IMR-90 (cell line): ENCODE data around the gene COPA. TPM values are rescaled to one million over a fixed set of nuclear protein-coding genes. Genes with fewer than 3 reads are reported as not detected.

ENCODE experiments used
- ATAC-seq: fragments of 200-7000 bp; cut with Tn5 transposase; 2 replicates; pipeline ENCODE4 v1.9.1; 2020; ENCODE audit warnings: low read depth, mild to moderate bottlenecking, moderate library complexity
- BruUV-seq: library from RNA; stranded (reverse); fragments of 400-500 nt; replicated peaks from 2 replicates; lab custom pipeline; 2021; lab: Mats Ljungman, UMichigan
- CTCF ChIA-PET: fragments of 300-600 bp; formaldehyde crosslinking; extraction: SDS; loops from one replicate; lab custom pipeline; 2021; ENCODE audit warnings: antibody characterized with exemption; lab: Yijun Ruan, JAX
- POLR2A ChIA-PET: fragments of 300-600 bp; sonication (Branson Sonifier 250); formaldehyde crosslinking; loops from one replicate; lab custom pipeline; 2022; ENCODE audit warnings: antibody characterized with exemption; ENCODE audit not compliant: unreplicated experiment; lab: Charles Lee
- DNase-seq: peaks from one replicate; pipeline ENCODE4 v3.0.0; 2013
- H2AFZ ChIP-seq: replicated peaks from 2 replicates; pipeline ENCODE3; 2013; ENCODE audit warnings: low read length, mild to moderate bottlenecking; ENCODE audit not compliant: poor library complexity
- H2AK5ac ChIP-seq: 2 replicates; pipeline ENCODE4 v1.6.1; 2013; ENCODE audit warnings: low read depth, low read length, inconsistent platforms
- H2AK9ac ChIP-seq: replicated peaks from 2 replicates; pipeline ENCODE3; 2013; ENCODE audit warnings: mild to moderate bottlenecking, low read depth, low read length, moderate library complexity; ENCODE audit not compliant: poor library complexity
- H2BK120ac ChIP-seq: 2 replicates; pipeline ENCODE4 v1.6.1; 2013; ENCODE audit warnings: low read depth, low read length, inconsistent platforms
- H2BK15ac ChIP-seq: 3 replicates; pipeline ENCODE4 v1.6.1; 2013; ENCODE audit warnings: low read depth, low read length, inconsistent platforms
- H2BK20ac ChIP-seq: 2 replicates; pipeline ENCODE4 v1.6.1; 2013; ENCODE audit warnings: low read depth, mild to moderate bottlenecking, inconsistent platforms, low read length, moderate library complexity
- H2BK5ac ChIP-seq: 2 replicates; pipeline ENCODE4 v1.6.1; 2013; ENCODE audit warnings: mild to moderate bottlenecking, low read depth, low read length, inconsistent platforms; ENCODE audit not compliant: poor library complexity, severe bottlenecking
- H3K14ac ChIP-seq: replicated peaks from 2 replicates; pipeline ENCODE4 v1.6.1; 2013; ENCODE audit warnings: low read depth, low read length, inconsistent platforms
- H3K18ac ChIP-seq: 2 replicates; pipeline ENCODE4 v1.6.1; 2013; ENCODE audit warnings: low read depth, low read length, control low read depth
- H3K23ac ChIP-seq: 2 replicates; pipeline ENCODE4 v1.6.1; 2013; ENCODE audit warnings: low read depth, low read length, inconsistent platforms
- H3K27ac ChIP-seq: 2 replicates; pipeline ENCODE4 v1.5.1; 2013; ENCODE audit warnings: mild to moderate bottlenecking, control low read depth, low read length; ENCODE audit not compliant: insufficient read depth
- H3K27me3 ChIP-seq: 2 replicates; pipeline ENCODE4 v1.6.1; 2013; ENCODE audit warnings: low read length; ENCODE audit not compliant: control insufficient read depth, insufficient read depth
- H3K36me3 ChIP-seq: 2 replicates; pipeline ENCODE4 v1.6.1; 2013; ENCODE audit warnings: low read length, mixed read lengths; ENCODE audit not compliant: control insufficient read depth, insufficient read depth
- H3K4ac ChIP-seq: 2 replicates; pipeline ENCODE4 v1.6.1; 2013; ENCODE audit warnings: low read depth, low read length, inconsistent platforms
- H3K4me1 ChIP-seq: 2 replicates; pipeline ENCODE4 v1.6.1; 2013; ENCODE audit warnings: low read length, mixed read lengths; ENCODE audit not compliant: control insufficient read depth, insufficient read depth
- H3K4me2 ChIP-seq: 2 replicates; pipeline ENCODE4 v1.6.1; 2013; ENCODE audit warnings: low read depth, mild to moderate bottlenecking, control low read depth, low read length, moderate library complexity
- H3K4me3 ChIP-seq: 2 replicates; pipeline ENCODE4 v1.5.1; 2013; ENCODE audit warnings: low read depth, mild to moderate bottlenecking, control low read depth, low read length, moderate library complexity; ENCODE audit not compliant: insufficient read depth
- H3K56ac ChIP-seq: 2 replicates; pipeline ENCODE4 v1.6.1; 2013; ENCODE audit warnings: low read length, inconsistent platforms; ENCODE audit not compliant: insufficient read depth; ENCODE audit errors: extremely low read depth
- H3K79me1 ChIP-seq, 2 experiments: 2 replicates each; pipeline ENCODE4 v1.6.1; 2013; ENCODE audit warnings: low read length in 2 of 2, inconsistent platforms in 1 of 2, low read depth in 1 of 2
- H3K9ac ChIP-seq: 2 replicates; pipeline ENCODE4 v1.6.1; 2013; ENCODE audit warnings: low read depth, low read length, control low read depth
- H3K9me1 ChIP-seq: 2 replicates; pipeline ENCODE4 v1.6.1; 2013; ENCODE audit warnings: low read length, inconsistent platforms; ENCODE audit not compliant: insufficient read depth
- H3K9me3 ChIP-seq: 2 replicates; pipeline ENCODE4 v1.6.1; 2013; ENCODE audit warnings: low read length; ENCODE audit not compliant: control insufficient read depth, insufficient read depth
- H4K20me1 ChIP-seq: 2 replicates; pipeline ENCODE4 v1.6.1; 2013; ENCODE audit warnings: low read length, inconsistent platforms; ENCODE audit not compliant: insufficient read depth
- H4K5ac ChIP-seq: 2 replicates; pipeline ENCODE4 v1.6.1; 2013; ENCODE audit warnings: mild to moderate bottlenecking, low read depth, low read length, control low read depth
- H4K8ac ChIP-seq, 2 experiments: 2 replicates each; pipeline ENCODE4 v1.6.1; 2013; ENCODE audit warnings: low read depth in 2 of 2, low read length in 2 of 2, control low read depth in 1 of 2, inconsistent platforms in 1 of 2
- H4K91ac ChIP-seq: 2 replicates; pipeline ENCODE4 v1.6.1; 2013; ENCODE audit warnings: low read depth, low read length, inconsistent platforms; ENCODE audit not compliant: insufficient read depth
- CEBPB ChIP-seq: IDR thresholded peaks from 2 replicates; pipeline ENCODE4 v1.6.1; 2012; ENCODE audit warnings: low read depth, low read length, improper control_type of control experiment
- CHD1 ChIP-seq: IDR thresholded peaks from 2 replicates; pipeline ENCODE4 v1.6.1; 2012; ENCODE audit warnings: low read depth, low read length, improper control_type of control experiment
- FOS ChIP-seq: fragments of 150-350 bp; IDR thresholded peaks from 2 replicates; pipeline ENCODE4 v1.6.1; 2016; ENCODE audit warnings: low read depth, low read length
- MAZ ChIP-seq: IDR thresholded peaks from 2 replicates; pipeline ENCODE4 v1.6.1; 2012; ENCODE audit warnings: low read depth, mild to moderate bottlenecking, low read length, improper control_type of control experiment, moderate library complexity, borderline replicate concordance
- MXI1 ChIP-seq: IDR thresholded peaks from 2 replicates; pipeline ENCODE4 v1.6.1; 2012; ENCODE audit warnings: low read depth, mild to moderate bottlenecking, low read length, moderate library complexity, borderline replicate concordance
- NFE2L2 ChIP-seq: fragments of 150-350 bp; IDR thresholded peaks from 2 replicates; pipeline ENCODE4 v1.6.1; 2016; ENCODE audit warnings: low read depth, mild to moderate bottlenecking, low read length
- RCOR1 ChIP-seq: IDR thresholded peaks from 2 replicates; pipeline ENCODE4 v1.6.1; 2012; ENCODE audit warnings: mild to moderate bottlenecking, low read length, improper control_type of control experiment; ENCODE audit not compliant: insufficient replicate concordance
- RFX5 ChIP-seq: IDR thresholded peaks from 2 replicates; pipeline ENCODE4 v1.8.0; 2012; ENCODE audit warnings: low read depth, mild to moderate bottlenecking, low read length, moderate library complexity
- SMC3 ChIP-seq: fragments of 150-350 bp; IDR thresholded peaks from 2 replicates; pipeline ENCODE4 v1.6.1; 2016; ENCODE audit warnings: low read depth, mild to moderate bottlenecking, antibody characterized with exemption, low read length, moderate library complexity
- WGBS, 2 experiments: methylation state at CpG; one replicate each; pipeline versions ENCODE4 v1.1.5 to v1.1.7; 2013; ENCODE audit warnings: missing lambda C conversion rate in 2 of 2; ENCODE audit not compliant: insufficient read length in 1 of 2; ENCODE audit errors: extremely low coverage in 2 of 2; 5-methylcytosine and 5-hydroxymethylcytosine counted together
- dilution Hi-C: fragments of 300-500 bp; cut with HindIII; formaldehyde crosslinking; loops from one replicate; pipeline ENCODE4 v1.14.3; 2018; ENCODE audit warnings: low sequenced_read_pairs; ENCODE audit not compliant: unreplicated experiment
- in situ Hi-C: fragments of 300-500 bp; cut with MboI; formaldehyde crosslinking; loops from 3 replicates; pipeline ENCODE4 v1.14.3; 2019; ENCODE audit warnings: low sequenced_read_pairs, inconsistent platforms, mixed read lengths
- intact Hi-C: fragments of 100-400 bp; cut with micrococcal nuclease; formaldehyde crosslinking; loops from 2 replicates; pipeline ENCODE4 v1.10.0; 2022
- polyA plus RNA-seq, 3 experiments: library from polyadenylated mRNA; depleted of rRNA; stranded (reverse); fragments of >200 nt; gene quantifications; 2 replicates each; pipeline ENCODE4 v1.2.3, GENCODE V29; 2012; ENCODE audit warnings: low replicate concordance in 1 of 3
- total RNA-seq: library from RNA; depleted of rRNA; stranded (reverse); fragments of >200 nt; gene quantifications from 2 replicates; pipeline ENCODE4 v1.2.3, GENCODE V29; 2012
- TF ChIP-seq, protein P1 (sequence below): fragments of 150-350 bp; IDR thresholded peaks from 2 replicates; pipeline ENCODE4 v1.6.1; 2016; ENCODE audit warnings: low read depth, mild to moderate bottlenecking, low read length, moderate library complexity, borderline replicate concordance
- TF ChIP-seq, protein P2 (sequence below): fragments of 150-350 bp; IDR thresholded peaks from 2 replicates; pipeline ENCODE4 v1.6.1; 2017; ENCODE audit warnings: mild to moderate bottlenecking, antibody characterized with exemption, low read length, low read depth
- TF ChIP-seq, protein P3 (sequence below): conservative IDR thresholded peaks from 2 replicates; pipeline ENCODE4 v1.5.1; 2012; ENCODE audit warnings: mild to moderate bottlenecking, low read depth, low read length, improper control_type of control experiment

The COPA gene
- total and polyA plus RNA-seq, 2 of the 4 experiments (the other 2 are of a cell fraction) = 204 to 436 TPM

DNA sequence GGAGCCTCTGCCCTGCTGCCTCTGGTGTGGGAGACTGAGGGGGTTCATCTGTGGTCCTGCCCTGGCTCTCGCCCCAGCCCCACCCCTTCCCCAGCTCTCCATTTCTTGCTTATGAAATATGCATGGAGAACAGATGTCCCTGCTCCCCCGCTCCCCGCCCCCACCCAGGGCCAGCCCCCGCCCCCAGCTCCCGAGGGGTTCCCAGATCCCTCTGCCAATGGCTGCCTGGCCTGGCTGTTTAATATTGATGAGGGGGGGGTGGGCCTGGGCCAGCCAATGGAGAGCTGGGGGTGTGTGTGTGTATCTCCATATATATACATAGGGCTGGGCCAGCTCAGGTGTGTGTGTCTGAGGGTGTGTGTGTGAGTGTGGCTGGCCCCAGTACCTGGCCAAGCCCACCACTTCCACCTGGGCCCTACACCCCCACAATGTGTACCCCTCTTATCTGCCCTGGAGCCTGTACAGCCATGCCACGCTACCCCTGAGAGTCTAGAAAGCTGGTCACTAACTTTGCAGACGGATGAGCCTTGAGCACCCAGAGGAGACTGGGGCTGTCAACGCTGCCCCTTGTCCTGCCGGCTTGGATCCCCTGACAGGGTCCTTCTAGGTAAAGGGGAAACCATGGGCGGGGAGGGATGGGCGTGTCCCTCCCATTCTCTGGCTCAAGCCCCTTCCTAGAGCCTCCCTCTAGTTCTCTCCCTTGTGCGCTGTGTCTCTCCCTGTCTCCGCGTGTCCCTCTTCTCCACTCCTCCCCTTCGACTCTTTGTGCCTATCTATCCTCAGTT lies 23.9 kb upstream of the COPA start, which contains the start of gene NHLH1 (continued):
- TF ChIP-seq NFE2L2 = no peak

DNA sequence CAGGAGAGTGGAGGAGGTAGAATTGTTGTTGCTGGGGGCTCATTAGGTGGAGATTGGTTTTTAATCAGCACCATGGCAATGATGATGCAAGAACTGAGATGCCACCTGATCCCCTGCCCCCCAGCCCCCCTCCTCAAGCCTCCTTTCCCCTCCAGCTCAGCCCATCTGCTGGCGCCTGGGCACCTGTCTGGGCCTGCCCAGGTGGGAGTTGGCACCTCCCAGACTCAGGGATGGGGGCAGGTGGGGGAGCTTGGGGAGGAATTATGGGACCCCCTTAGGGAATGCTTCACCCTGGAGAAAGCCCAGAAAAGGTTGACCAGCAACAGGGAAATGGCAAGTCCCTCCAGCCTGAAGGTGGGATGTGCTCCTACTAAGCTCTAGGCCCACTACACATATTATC lies 22.3 kb upstream of the COPA start:
- Histone ChIP-seq H3K27ac (no peak overlapping the region), H2BK120ac (no peak overlapping the region), H4K8ac (no peak overlapping the region), H4K5ac (no peak overlapping the region), H3K4me2 (no peak overlapping the region), H3K56ac (no peak overlapping the region), H2AFZ (no peak overlapping the region), H3K23ac (no peak overlapping the region), H3K27me3 (peaks cover 1% of the 10 kb centered on the region; the same call in 1 of the 2 replicates), H4K91ac (no peak overlapping the region), H3K4ac (no peak overlapping the region), H3K36me3 (peaks cover 6% of the 10 kb centered on the region), H3K9ac (no peak overlapping the region), H4K20me1 (no peaks in the 10 kb centered on the region), H3K14ac (no peak overlapping the region), H2BK20ac (no peak overlapping the region), H2AK9ac (no peak overlapping the region), H3K9me1 (no peaks in the 10 kb centered on the region), H2AK5ac (no peak overlapping the region), H3K4me1 (peaks cover 2% of the 10 kb centered on the region; the same call in 1 of the 2 replicates), H3K18ac (no peak overlapping the region), H3K79me1 (no peaks in the 10 kb centered on the region), H3K9me3 (no peaks in the 10 kb centered on the region), H2BK15ac (no peak overlapping the region), H2BK5ac (no peak overlapping the region), H3K4me3 (no peak overlapping the region)
- BruUV-seq = no TSS peak
- dilution Hi-C loops (no loop called here), intact Hi-C loops (no loop called here), in situ Hi-C loops (no loop called here)
- CTCF ChIA-PET = interaction anchor here (1.5 kb wide), 1 partner anchor 12 kb away, joined by 5 read pairs; no protein-coding TSS in a partner anchor
- WGBS, 2 experiments = no CpG with 5 or more reads among the region's 1 CpG
- DNase-seq (no peak), ATAC-seq (no peak)
- POLR2A ChIA-PET = no interaction called here
- TF ChIP-seq RCOR1 (no peak), MAZ (no peak), CEBPB (no peak), MXI1 (no peak), CHD1 (no peak), SMC3 (no peak), NFE2L2 (no peak), FOS (no peak), RFX5 (no peak)
- TF ChIP-seq, protein P1, sequence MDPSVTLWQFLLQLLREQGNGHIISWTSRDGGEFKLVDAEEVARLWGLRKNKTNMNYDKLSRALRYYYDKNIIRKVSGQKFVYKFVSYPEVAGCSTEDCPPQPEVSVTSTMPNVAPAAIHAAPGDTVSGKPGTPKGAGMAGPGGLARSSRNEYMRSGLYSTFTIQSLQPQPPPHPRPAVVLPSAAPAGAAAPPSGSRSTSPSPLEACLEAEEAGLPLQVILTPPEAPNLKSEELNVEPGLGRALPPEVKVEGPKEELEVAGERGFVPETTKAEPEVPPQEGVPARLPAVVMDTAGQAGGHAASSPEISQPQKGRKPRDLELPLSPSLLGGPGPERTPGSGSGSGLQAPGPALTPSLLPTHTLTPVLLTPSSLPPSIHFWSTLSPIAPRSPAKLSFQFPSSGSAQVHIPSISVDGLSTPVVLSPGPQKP = no peak
- TF ChIP-seq, protein P2, sequence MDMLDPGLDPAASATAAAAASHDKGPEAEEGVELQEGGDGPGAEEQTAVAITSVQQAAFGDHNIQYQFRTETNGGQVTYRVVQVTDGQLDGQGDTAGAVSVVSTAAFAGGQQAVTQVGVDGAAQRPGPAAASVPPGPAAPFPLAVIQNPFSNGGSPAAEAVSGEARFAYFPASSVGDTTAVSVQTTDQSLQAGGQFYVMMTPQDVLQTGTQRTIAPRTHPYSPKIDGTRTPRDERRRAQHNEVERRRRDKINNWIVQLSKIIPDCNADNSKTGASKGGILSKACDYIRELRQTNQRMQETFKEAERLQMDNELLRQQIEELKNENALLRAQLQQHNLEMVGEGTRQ = no peak
- TF ChIP-seq, protein P3, sequence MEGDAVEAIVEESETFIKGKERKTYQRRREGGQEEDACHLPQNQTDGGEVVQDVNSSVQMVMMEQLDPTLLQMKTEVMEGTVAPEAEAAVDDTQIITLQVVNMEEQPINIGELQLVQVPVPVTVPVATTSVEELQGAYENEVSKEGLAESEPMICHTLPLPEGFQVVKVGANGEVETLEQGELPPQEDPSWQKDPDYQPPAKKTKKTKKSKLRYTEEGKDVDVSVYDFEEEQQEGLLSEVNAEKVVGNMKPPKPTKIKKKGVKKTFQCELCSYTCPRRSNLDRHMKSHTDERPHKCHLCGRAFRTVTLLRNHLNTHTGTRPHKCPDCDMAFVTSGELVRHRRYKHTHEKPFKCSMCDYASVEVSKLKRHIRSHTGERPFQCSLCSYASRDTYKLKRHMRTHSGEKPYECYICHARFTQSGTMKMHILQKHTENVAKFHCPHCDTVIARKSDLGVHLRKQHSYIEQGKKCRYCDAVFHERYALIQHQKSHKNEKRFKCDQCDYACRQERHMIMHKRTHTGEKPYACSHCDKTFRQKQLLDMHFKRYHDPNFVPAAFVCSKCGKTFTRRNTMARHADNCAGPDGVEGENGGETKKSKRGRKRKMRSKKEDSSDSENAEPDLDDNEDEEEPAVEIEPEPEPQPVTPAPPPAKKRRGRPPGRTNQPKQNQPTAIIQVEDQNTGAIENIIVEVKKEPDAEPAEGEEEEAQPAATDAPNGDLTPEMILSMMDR = no peak
